ENCODE data around the gene VPS39. TPM values are rescaled to one million over a fixed set of nuclear protein-coding genes. Genes with fewer than 3 reads are reported as not detected.

The VPS39 gene
- total and polyA plus RNA-seq, 2 of the 8 experiments (the other 6 are each of a cell fraction or from before 2014, with no cell fraction given), result 34.4 to 36.6 TPM

GRCh38 chr15:42129364-42129763, 78.7 kb downstream of the VPS39 start:
- WGBS, 2 experiments (ENCODE audit: extremely low coverage in 1 of 2, insufficient coverage in 1 of 2, insufficient read length in 1 of 2, insufficient replicate concordance in 2 of 2, low coverage in 1 of 2, low lambda C conversion rate in 2 of 2, missing lambda C conversion rate in 1 of 2), result 88% methylated on average over 2 of the region's 2 CpGs; no CpG with 5 or more reads in 1 of the 2 experiments
- TF ChIP-seq GABPA (IDR thresholded peaks at IDR 0.05; ENCODE audit: borderline replicate concordance, insufficient read depth, low read length) (no peak), USF2 (IDR thresholded peaks at IDR 0.05; ENCODE audit: low read length) (no peak), CREB1 (IDR thresholded peaks at IDR 0.05) (no peak), SUZ12 (IDR thresholded peaks at IDR 0.05; ENCODE audit: low read length) (no peak), MAX (IDR thresholded peaks at IDR 0.05) (no peak), MAFK (IDR thresholded peaks at IDR 0.05; ENCODE audit: low read depth, low read length) (no peak), GTF2F1 (IDR thresholded peaks at IDR 0.05; ENCODE audit: borderline replicate concordance, low read depth, low read length) (no peak), SAP30 (IDR thresholded peaks at IDR 0.05; ENCODE audit: insufficient read depth, insufficient replicate concordance, low read length) (no peak), JUND (IDR thresholded peaks at IDR 0.05; ENCODE audit: low read length) (no peak)
- Histone ChIP-seq H2AK5ac (ENCODE audit: low read depth, low read length) (no peak overlapping the region), H3K27ac (ENCODE audit: low read depth, low read length) (no peak overlapping the region), H3K56ac (replicated peaks; ENCODE audit: insufficient read length, low read depth, low read length) (no peak overlapping the region), H3K4me2 (ENCODE audit: insufficient read depth in 1 of 2, low read depth in 2 of 2, low read length in 2 of 2) (no peak overlapping the region), H4K20me1 (replicated peaks in 1 of 2; ENCODE audit: control insufficient read depth in 1 of 2, insufficient read depth in 2 of 2, low read length in 2 of 2) (no peaks in the 10 kb centered on the region), H4K8ac (ENCODE audit: extremely low read depth, insufficient read depth, low read length) (no peak overlapping the region), H3K9ac (replicated peaks in 1 of 4; ENCODE audit: extremely low read depth in 1 of 4, low read depth in 3 of 4, low read length in 3 of 4) (no peak overlapping the region), H3K4me3 (ENCODE audit: extremely low read depth in 1 of 4, insufficient read depth in 2 of 4, low read depth in 3 of 4, low read length in 4 of 4) (no peak overlapping the region), H3K36me3 (ENCODE audit: control insufficient read depth in 2 of 4, insufficient read depth in 4 of 4, low read length in 3 of 4) (no peaks in the 10 kb centered on the region), H3K79me1 (ENCODE audit: low read depth, low read length) (no peaks in the 10 kb centered on the region), H3K23me2 (ENCODE audit: low read depth, low read length) (no peaks in the 10 kb centered on the region), H4K5ac (ENCODE audit: insufficient read length, low read depth, low read length) (no peak overlapping the region), H2BK5ac (ENCODE audit: low read depth, low read length) (no peak overlapping the region), H2BK120ac (replicated peaks; ENCODE audit: low read depth, low read length) (no peak overlapping the region), H3K4me1 (replicated peaks in 1 of 4; ENCODE audit: control insufficient read depth in 3 of 4, insufficient read depth in 4 of 4, low read length in 3 of 4) (peaks cover 0 to 7% (median 4%) of the 10 kb centered on the region in 4 experiments; a peak in 3 of 7 replicates), H2BK12ac (ENCODE audit: low read depth, low read length) (no peak overlapping the region), H2BK15ac (ENCODE audit: low read length) (no peak overlapping the region), H3K4ac (replicated peaks; ENCODE audit: insufficient read length, low read depth, low read length) (no peak overlapping the region), H3K18ac (ENCODE audit: extremely low read depth, low read length) (no peak overlapping the region), H3K23ac (ENCODE audit: insufficient read length) (no peak overlapping the region), H2BK20ac (ENCODE audit: low read length) (no peak overlapping the region), H3K27me3 (replicated peaks in 1 of 4; ENCODE audit: control insufficient read depth in 3 of 4, extremely low read depth in 1 of 4, insufficient read depth in 3 of 4, low read length in 3 of 4) (no peaks in the 10 kb centered on the region), H3K79me2 (ENCODE audit: control insufficient read depth in 1 of 2, insufficient read depth in 2 of 2, low read length in 2 of 2) (no peaks in the 10 kb centered on the region), H2AFZ (ENCODE audit: low read length) (no peak overlapping the region), H3K14ac (ENCODE audit: insufficient read length) (no peak overlapping the region), H4K91ac (replicated peaks; ENCODE audit: insufficient read length, low read length) (no peak overlapping the region), H3K9me3 (ENCODE audit: insufficient read depth in 2 of 2, low read depth in 1 of 2, low read length in 1 of 2) (no peaks in the 10 kb centered on the region)
- no peak for FAIRE-seq
- DNase-seq (ENCODE audit: low read depth in 1 of 2, low spot score in 2 of 2), result no peak
- CTCF ChIA-PET (ENCODE audit: partially characterized antibody), result interaction anchor here (0.9 to 22.6 kb wide), 6 partner anchors 8 to 256 kb away, joined by 3 to 416 read pairs (median 25); no protein-coding TSS in a partner anchor
- POLR2A ChIA-PET (ENCODE audit: partially characterized antibody), result no interaction called here
